DND-41 (cell line): ENCODE results near the gene HDAC8.

ENCODE experiments used
- ATAC-seq: fragments of 200-7000 bp; cut with Tn5 transposase; 3 replicates; pipeline ENCODE4 v1.9.1; 2021; ENCODE audit warnings: low read depth; ENCODE audit not compliant: insufficient read depth
- DNase-seq: peaks from one replicate; pipeline ENCODE4 v3.0.0-alpha.2; 2020
- H2AFZ ChIP-seq: 2 replicates; pipeline ENCODE4 v1.6.0; 2012; ENCODE audit warnings: low read depth, low read length
- H3K27ac ChIP-seq: 2 replicates; pipeline ENCODE4 v1.5.1; 2012; ENCODE audit warnings: low read length, inconsistent platforms
- H3K27me3 ChIP-seq: fragments of 200-600 bp; sonication (generic); 2 replicates; pipeline ENCODE4 v1.6.0; 2012; ENCODE audit warnings: low read length, mild to moderate bottlenecking, inconsistent platforms; ENCODE audit not compliant: insufficient read depth, poor library complexity
- H3K36me3 ChIP-seq: 2 replicates; pipeline ENCODE4 v1.5.1; 2012; ENCODE audit warnings: low read length, inconsistent platforms; ENCODE audit not compliant: insufficient read depth
- H3K4me1 ChIP-seq: 2 replicates; pipeline ENCODE4 v1.5.1; 2012; ENCODE audit warnings: mild to moderate bottlenecking, low read length; ENCODE audit not compliant: insufficient read depth
- H3K4me2 ChIP-seq: 2 replicates; pipeline ENCODE4 v1.6.0; 2012; ENCODE audit warnings: mild to moderate bottlenecking, moderate library complexity, low read length, inconsistent platforms; ENCODE audit not compliant: insufficient read depth
- H3K4me3 ChIP-seq, 2 experiments: fragments of 200-600 bp in 1 of 2; shearing (Covaris generic) in 1 of 2; 2 replicates each; pipeline ENCODE4 v1.5.1; 2012 to 2016; ENCODE audit warnings: inconsistent platforms in 2 of 2, low read length in 2 of 2, mild to moderate bottlenecking in 2 of 2, low read depth in 1 of 2, moderate library complexity in 1 of 2
- H3K79me2 ChIP-seq: 2 replicates; pipeline ENCODE4 v1.6.0; 2012; ENCODE audit warnings: low read length, inconsistent platforms; ENCODE audit not compliant: insufficient read depth
- H3K9ac ChIP-seq: 2 replicates; pipeline ENCODE4 v1.6.0; 2012; ENCODE audit warnings: low read depth, mild to moderate bottlenecking, inconsistent platforms, low read length, moderate library complexity
- H3K9me3 ChIP-seq: 2 replicates; pipeline ENCODE4 v1.5.1; 2012; ENCODE audit warnings: low read length, moderate library complexity, mild to moderate bottlenecking, inconsistent platforms; ENCODE audit not compliant: insufficient read depth, severe bottlenecking
- H4K20me1 ChIP-seq: 2 replicates; pipeline ENCODE4 v1.6.0; 2012; ENCODE audit warnings: low read length; ENCODE audit not compliant: insufficient read depth
- CTCF ChIP-seq: IDR thresholded peaks from 2 replicates; pipeline ENCODE4 v1.5.1; 2012; ENCODE audit warnings: borderline replicate concordance, low read length, moderate library complexity, mild to moderate bottlenecking; ENCODE audit not compliant: poor library complexity, severe bottlenecking; ENCODE audit errors: extremely low read depth
- EZH2 ChIP-seq: IDR thresholded peaks from 3 replicates; pipeline ENCODE4 v1.6.1; 2012; ENCODE audit warnings: borderline replicate concordance, low read depth, mild to moderate bottlenecking, moderate library complexity, low read length, inconsistent platforms; ENCODE audit not compliant: severe bottlenecking

The HDAC8 gene

GRCh38 chrX:72478853-72479252 is 93.8 kb downstream of the HDAC8 start:
- no peak overlapping the region for H3K27ac ChIP-seq
- H3K9me3 ChIP-seq: no peaks in the 10 kb centered on the region
- H3K4me2 ChIP-seq: no peak overlapping the region
- H3K4me3 ChIP-seq: no peak overlapping the region
- no peaks in the 10 kb centered on the region for H4K20me1 ChIP-seq
- no peak for TF ChIP-seq CTCF
- no peak overlapping the region for H3K9ac ChIP-seq
- no peaks in the 10 kb centered on the region; the same call in 1 of the 2 replicates for H3K36me3 ChIP-seq
- no peak overlapping the region for H2AFZ ChIP-seq
- ATAC-seq: no peak
- no peaks in the 10 kb centered on the region for H3K79me2 ChIP-seq
- DNase-seq: no peak
- no peaks in the 10 kb centered on the region for H3K27me3 ChIP-seq
- no peaks in the 10 kb centered on the region for H3K4me1 ChIP-seq

GRCh38 chrX:72478351-72478750 is 94.3 kb downstream of the HDAC8 start:
- Histone ChIP-seq H3K9ac (no peak overlapping the region), H3K27ac (no peak overlapping the region), H3K4me2 (no peak overlapping the region), H3K4me3 (no peak overlapping the region), H3K79me2 (no peaks in the 10 kb centered on the region), H3K9me3 (no peaks in the 10 kb centered on the region), H3K36me3 (no peaks in the 10 kb centered on the region; the same call in 1 of the 2 replicates), H3K27me3 (no peaks in the 10 kb centered on the region), H4K20me1 (no peaks in the 10 kb centered on the region), H3K4me1 (no peaks in the 10 kb centered on the region), H2AFZ (no peak overlapping the region)
- DNase-seq (no peak), ATAC-seq (no peak)
- TF ChIP-seq CTCF (no peak), EZH2 (no peak)

- Histone ChIP-seq H3K9me3 (no peaks in the 10 kb centered on the region), H3K27ac (no peak overlapping the region), H2AFZ (no peak overlapping the region), H3K4me1 (no peaks in the 10 kb centered on the region), H3K27me3 (no peaks in the 10 kb centered on the region), H3K4me3 (no peak overlapping the region), H3K9ac (no peak overlapping the region), H3K36me3 (no peaks in the 10 kb centered on the region), H3K79me2 (no peaks in the 10 kb centered on the region), H3K4me2 (no peak overlapping the region), H4K20me1 (no peaks in the 10 kb centered on the region)
- ATAC-seq (no peak), DNase-seq (no peak)
- no peak for TF ChIP-seq EZH2
- TF ChIP-seq CTCF: no peak
Measured at GRCh38 chrX:72477781-72478181, 94.9 kb downstream of the HDAC8 start.

GRCh38 chrX:72477376-72477775 is 95.3 kb downstream of the HDAC8 start:
- no peaks in the 10 kb centered on the region for H4K20me1 ChIP-seq
- no peak for TF ChIP-seq CTCF
- no peak overlapping the region for H3K9ac ChIP-seq
- H3K4me2 ChIP-seq: no peak overlapping the region
- no peaks in the 10 kb centered on the region for H3K79me2 ChIP-seq
- H2AFZ ChIP-seq: no peak overlapping the region
- DNase-seq (no peak), ATAC-seq (no peak)
- no peak overlapping the region for H3K27ac ChIP-seq
- no peaks in the 10 kb centered on the region for H3K9me3 ChIP-seq
- H3K4me3 ChIP-seq: no peak overlapping the region
- no peaks in the 10 kb centered on the region for H3K36me3 ChIP-seq
- H3K4me1 ChIP-seq: no peaks in the 10 kb centered on the region
- no peaks in the 10 kb centered on the region for H3K27me3 ChIP-seq
